DND-41 (cell line): ENCODE measurements around the gene HOXA4.

ENCODE experiments used
- ATAC-seq: fragments of 200-7000 bp; cut with Tn5 transposase; 3 replicates; pipeline ENCODE4 v1.9.1; 2021; ENCODE audit warnings: low read depth; ENCODE audit not compliant: insufficient read depth
- DNase-seq: peaks from one replicate; pipeline ENCODE4 v3.0.0-alpha.2; 2020
- H2AFZ ChIP-seq: 2 replicates; pipeline ENCODE4 v1.6.0; 2012; ENCODE audit warnings: low read depth, low read length
- H3K27ac ChIP-seq: 2 replicates; pipeline ENCODE4 v1.5.1; 2012; ENCODE audit warnings: low read length, inconsistent platforms
- H3K27me3 ChIP-seq: fragments of 200-600 bp; sonication (generic); 2 replicates; pipeline ENCODE4 v1.6.0; 2012; ENCODE audit warnings: low read length, mild to moderate bottlenecking, inconsistent platforms; ENCODE audit not compliant: insufficient read depth, poor library complexity
- H3K36me3 ChIP-seq: 2 replicates; pipeline ENCODE4 v1.5.1; 2012; ENCODE audit warnings: low read length, inconsistent platforms; ENCODE audit not compliant: insufficient read depth
- H3K4me1 ChIP-seq: 2 replicates; pipeline ENCODE4 v1.5.1; 2012; ENCODE audit warnings: mild to moderate bottlenecking, low read length; ENCODE audit not compliant: insufficient read depth
- H3K4me2 ChIP-seq: 2 replicates; pipeline ENCODE4 v1.6.0; 2012; ENCODE audit warnings: mild to moderate bottlenecking, moderate library complexity, low read length, inconsistent platforms; ENCODE audit not compliant: insufficient read depth
- H3K4me3 ChIP-seq, 2 experiments: fragments of 200-600 bp in 1 of 2; shearing (Covaris generic) in 1 of 2; 2 replicates each; pipeline ENCODE4 v1.5.1; 2012 to 2016; ENCODE audit warnings: inconsistent platforms in 2 of 2, low read length in 2 of 2, mild to moderate bottlenecking in 2 of 2, low read depth in 1 of 2, moderate library complexity in 1 of 2
- H3K79me2 ChIP-seq: 2 replicates; pipeline ENCODE4 v1.6.0; 2012; ENCODE audit warnings: low read length, inconsistent platforms; ENCODE audit not compliant: insufficient read depth
- H3K9ac ChIP-seq: 2 replicates; pipeline ENCODE4 v1.6.0; 2012; ENCODE audit warnings: low read depth, mild to moderate bottlenecking, inconsistent platforms, low read length, moderate library complexity
- H3K9me3 ChIP-seq: 2 replicates; pipeline ENCODE4 v1.5.1; 2012; ENCODE audit warnings: low read length, moderate library complexity, mild to moderate bottlenecking, inconsistent platforms; ENCODE audit not compliant: insufficient read depth, severe bottlenecking
- H4K20me1 ChIP-seq: 2 replicates; pipeline ENCODE4 v1.6.0; 2012; ENCODE audit warnings: low read length; ENCODE audit not compliant: insufficient read depth
- EZH2 ChIP-seq: IDR thresholded peaks from 3 replicates; pipeline ENCODE4 v1.6.1; 2012; ENCODE audit warnings: borderline replicate concordance, low read depth, mild to moderate bottlenecking, moderate library complexity, low read length, inconsistent platforms; ENCODE audit not compliant: severe bottlenecking
- TF ChIP-seq, protein P1 (sequence below): IDR thresholded peaks from 2 replicates; pipeline ENCODE4 v1.5.1; 2012; ENCODE audit warnings: borderline replicate concordance, low read length, moderate library complexity, mild to moderate bottlenecking; ENCODE audit not compliant: poor library complexity, severe bottlenecking; ENCODE audit errors: extremely low read depth

The HOXA4 gene

DNA sequence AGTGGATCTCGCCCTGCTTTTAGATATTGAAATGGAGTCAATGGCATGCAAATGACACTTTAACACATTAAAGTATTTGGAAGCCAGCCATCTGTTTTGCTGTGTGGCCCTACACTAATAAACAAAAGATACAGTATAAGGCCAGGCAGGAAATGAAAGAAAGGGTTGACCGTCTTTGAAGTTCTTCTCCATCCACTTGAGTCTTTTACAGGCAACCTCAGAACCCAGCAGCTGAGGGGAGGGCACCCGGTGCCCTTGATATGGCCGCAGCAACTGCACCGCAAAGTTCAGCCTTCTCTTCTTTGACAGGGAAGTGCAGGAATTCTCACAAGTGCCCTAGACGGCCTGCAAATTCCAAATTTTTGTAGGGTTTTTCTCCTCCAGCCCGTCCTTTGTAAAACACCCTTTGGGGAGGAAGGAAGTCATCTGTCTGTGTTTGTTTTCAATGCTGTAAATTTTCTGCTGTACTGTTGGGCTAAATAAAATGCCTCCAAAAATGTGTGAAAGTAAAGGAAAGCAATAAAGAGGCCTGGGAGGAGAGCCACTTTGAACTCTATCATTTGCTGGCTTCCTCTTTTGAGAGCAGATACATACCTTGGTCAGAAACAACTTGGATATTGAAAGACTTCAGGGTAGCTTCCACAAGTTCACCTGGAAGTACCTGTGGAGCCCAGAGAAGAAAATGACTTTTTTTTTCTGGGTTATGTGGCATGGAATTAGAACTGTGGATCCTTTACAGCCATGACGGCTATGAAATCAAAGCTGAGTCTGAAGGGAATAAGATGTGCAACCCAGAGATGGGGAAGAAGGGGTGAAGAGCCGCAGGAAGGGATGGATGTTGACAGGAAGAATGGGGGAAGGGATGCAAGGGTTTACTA lies 38.4 kb downstream of the HOXA4 start:
- Histone ChIP-seq H3K79me2 (no peaks in the 10 kb centered on the region), H4K20me1 (no peaks in the 10 kb centered on the region), H3K27ac (no peak overlapping the region), H3K4me2 (no peak overlapping the region), H3K9me3 (no peaks in the 10 kb centered on the region), H3K27me3 (peaks cover 11% of the 10 kb centered on the region), H3K36me3 (no peaks in the 10 kb centered on the region), H2AFZ (no peak overlapping the region), H3K9ac (no peak overlapping the region), H3K4me1 (no peaks in the 10 kb centered on the region), H3K4me3 (no peak overlapping the region)
- ATAC-seq = no peak
- no peak for DNase-seq
- TF ChIP-seq, protein P1, sequence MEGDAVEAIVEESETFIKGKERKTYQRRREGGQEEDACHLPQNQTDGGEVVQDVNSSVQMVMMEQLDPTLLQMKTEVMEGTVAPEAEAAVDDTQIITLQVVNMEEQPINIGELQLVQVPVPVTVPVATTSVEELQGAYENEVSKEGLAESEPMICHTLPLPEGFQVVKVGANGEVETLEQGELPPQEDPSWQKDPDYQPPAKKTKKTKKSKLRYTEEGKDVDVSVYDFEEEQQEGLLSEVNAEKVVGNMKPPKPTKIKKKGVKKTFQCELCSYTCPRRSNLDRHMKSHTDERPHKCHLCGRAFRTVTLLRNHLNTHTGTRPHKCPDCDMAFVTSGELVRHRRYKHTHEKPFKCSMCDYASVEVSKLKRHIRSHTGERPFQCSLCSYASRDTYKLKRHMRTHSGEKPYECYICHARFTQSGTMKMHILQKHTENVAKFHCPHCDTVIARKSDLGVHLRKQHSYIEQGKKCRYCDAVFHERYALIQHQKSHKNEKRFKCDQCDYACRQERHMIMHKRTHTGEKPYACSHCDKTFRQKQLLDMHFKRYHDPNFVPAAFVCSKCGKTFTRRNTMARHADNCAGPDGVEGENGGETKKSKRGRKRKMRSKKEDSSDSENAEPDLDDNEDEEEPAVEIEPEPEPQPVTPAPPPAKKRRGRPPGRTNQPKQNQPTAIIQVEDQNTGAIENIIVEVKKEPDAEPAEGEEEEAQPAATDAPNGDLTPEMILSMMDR = no peak
- TF ChIP-seq EZH2 = no peak

DNA sequence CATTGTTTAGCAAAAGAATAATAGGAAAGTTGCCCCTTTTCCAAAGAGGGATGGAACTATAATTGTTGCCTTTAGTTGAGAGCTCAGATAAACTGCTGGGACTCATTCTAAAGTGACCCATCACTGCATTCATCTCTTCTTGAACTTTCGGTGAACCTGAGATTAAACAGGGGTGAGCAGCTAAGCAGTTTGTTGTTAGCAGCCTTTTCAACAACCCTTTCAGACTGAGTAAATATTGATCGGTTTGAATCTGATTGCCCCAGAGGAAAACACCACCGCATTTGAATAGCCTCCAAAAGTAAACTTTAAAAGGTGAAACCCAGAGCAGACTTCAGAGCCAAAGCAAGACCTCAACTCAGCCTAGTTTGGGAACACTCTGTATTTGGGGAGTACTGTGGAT lies 39.5 kb downstream of the HOXA4 start:
- ATAC-seq = no peak
- Histone ChIP-seq H3K4me2 (no peak overlapping the region), H3K79me2 (no peaks in the 10 kb centered on the region), H3K4me3 (no peak overlapping the region), H3K9me3 (no peaks in the 10 kb centered on the region), H3K27me3 (peaks cover 11% of the 10 kb centered on the region), H3K4me1 (no peaks in the 10 kb centered on the region), H3K27ac (no peak overlapping the region), H3K36me3 (no peaks in the 10 kb centered on the region), H4K20me1 (no peaks in the 10 kb centered on the region), H3K9ac (no peak overlapping the region), H2AFZ (no peak overlapping the region)
- TF ChIP-seq, protein P1 = no peak
- TF ChIP-seq EZH2 = no peak
- DNase-seq = no peak

DNA sequence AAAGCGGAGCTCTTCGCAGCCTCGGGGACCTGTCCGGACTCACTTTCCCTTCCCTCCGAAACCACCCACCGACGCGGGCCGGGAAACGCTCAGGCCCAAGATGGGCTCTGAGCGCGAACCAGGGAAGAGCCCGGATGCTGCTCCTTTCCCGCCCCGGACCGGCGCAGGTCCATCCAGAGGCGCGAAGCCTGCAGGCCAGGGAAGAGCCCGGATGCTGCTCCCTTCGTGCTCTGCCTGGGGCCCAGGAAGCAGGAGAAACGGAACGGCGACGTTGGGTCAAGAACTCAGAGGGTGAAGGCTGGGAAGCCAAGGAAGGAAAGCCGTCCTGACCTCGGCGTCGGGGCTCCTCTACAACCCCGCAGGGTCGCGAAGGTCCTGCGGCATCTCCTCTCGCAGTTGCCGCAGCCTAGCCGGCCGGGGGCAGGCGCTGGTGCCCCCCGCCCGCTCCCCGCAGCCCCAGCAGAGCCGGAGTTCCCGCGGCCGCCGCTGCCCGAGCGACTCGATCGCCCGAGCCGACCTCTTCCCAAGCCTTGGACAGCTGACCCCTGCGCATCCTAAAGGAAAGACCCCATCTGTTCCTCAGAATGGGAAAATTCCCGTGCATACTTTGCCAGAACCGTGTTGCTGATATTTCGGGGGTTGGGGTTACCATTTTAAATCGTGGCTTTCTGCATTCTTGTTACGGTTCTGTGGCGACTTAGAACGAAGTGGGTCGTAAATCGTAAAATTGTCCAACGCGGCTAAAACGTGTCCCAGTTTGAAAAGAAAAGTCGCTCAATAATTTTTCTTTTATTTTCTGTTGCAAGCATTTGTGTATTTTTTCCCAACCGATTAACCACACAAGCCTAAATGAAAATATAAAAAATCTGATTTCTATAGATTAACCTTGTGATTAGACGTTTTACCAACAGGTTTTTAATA lies 42.3 kb downstream of the HOXA4 start:
- H3K4me3 ChIP-seq = no peak overlapping the region
- no peaks in the 10 kb centered on the region for H3K4me1 ChIP-seq
- H2AFZ ChIP-seq = no peak overlapping the region
- H3K79me2 ChIP-seq = no peaks in the 10 kb centered on the region
- TF ChIP-seq, protein P1 = no peak
- ATAC-seq (no peak), DNase-seq (no peak)
- H3K27me3 ChIP-seq = peaks cover 11% of the 10 kb centered on the region
- no peak overlapping the region for H3K4me2 ChIP-seq
- H3K27ac ChIP-seq = no peak overlapping the region
- no peak overlapping the region for H3K9ac ChIP-seq
- no peaks in the 10 kb centered on the region for H3K9me3 ChIP-seq
- H3K36me3 ChIP-seq = no peaks in the 10 kb centered on the region
- no peaks in the 10 kb centered on the region for H4K20me1 ChIP-seq
